Endodermal cell (in vitro differentiated cells): Measurements from ENCODE around the gene LRRC10B. TPM values are rescaled to one million over a fixed set of nuclear protein-coding genes. Genes with fewer than 3 reads are reported as not detected.
A peak's percentile ranks its signal among the peaks of the same experiment; 100 is the strongest.

Experiments
- DNase-seq: peaks from one replicate; pipeline ENCODE4 v3.0.0-alpha.2; 2017
- H3K27ac ChIP-seq: 2 replicates; pipeline ENCODE4 v1.5.1; 2013; ENCODE audit warnings: mild to moderate bottlenecking, low read depth, low read length, moderate library complexity
- H3K27me3 ChIP-seq: 2 replicates; pipeline ENCODE4 v1.6.1; 2013; ENCODE audit warnings: mild to moderate bottlenecking, low read length, moderate library complexity; ENCODE audit not compliant: insufficient read depth, control insufficient read depth, poor library complexity, severe bottlenecking
- H3K36me3 ChIP-seq: 2 replicates; pipeline ENCODE4 v1.7.0; 2013; ENCODE audit warnings: mild to moderate bottlenecking, low read length, moderate library complexity; ENCODE audit not compliant: control insufficient read depth, insufficient read depth
- H3K4me1 ChIP-seq: one replicate; pipeline ENCODE4 v1.7.0; 2013; ENCODE audit warnings: low read length; ENCODE audit not compliant: control insufficient read depth, insufficient read depth
- H3K4me3 ChIP-seq: 2 replicates; pipeline ENCODE4 v1.5.1; 2013; ENCODE audit warnings: mild to moderate bottlenecking, low read length, moderate library complexity
- H3K9ac ChIP-seq: 2 replicates; pipeline ENCODE4 v1.6.1; 2013; ENCODE audit warnings: mild to moderate bottlenecking, low read length, moderate library complexity; ENCODE audit not compliant: poor library complexity, severe bottlenecking; ENCODE audit errors: extremely low read depth
- H3K9me3 ChIP-seq: 2 replicates; pipeline ENCODE4 v1.6.1; 2013; ENCODE audit warnings: mild to moderate bottlenecking, low read length, moderate library complexity; ENCODE audit not compliant: control insufficient read depth
- H3K27ac Mint-ChIP-seq: 2 replicates; pipeline ENCODE4 v1.8.0; 2020; ENCODE audit warnings: mixed read lengths
- H3K27me3 Mint-ChIP-seq: 2 replicates; pipeline ENCODE4 v1.8.0; 2021; ENCODE audit warnings: mild to moderate bottlenecking, mixed read lengths; ENCODE audit not compliant: insufficient read depth
- H3K36me3 Mint-ChIP-seq: 2 replicates; pipeline ENCODE4 v1.8.0; 2020; ENCODE audit warnings: low read depth, mixed read lengths
- H3K4me1 Mint-ChIP-seq: 2 replicates; pipeline ENCODE4 v1.8.0; 2020; ENCODE audit warnings: mixed read lengths
- H3K4me3 Mint-ChIP-seq: 2 replicates; pipeline ENCODE4 v1.8.0; 2020; ENCODE audit warnings: mild to moderate bottlenecking, moderate library complexity, mixed read lengths
- H3K9me3 Mint-ChIP-seq: 2 replicates; pipeline ENCODE4 v1.8.0; 2020; ENCODE audit warnings: mild to moderate bottlenecking, mixed read lengths
- CTCF ChIP-seq: fragments of 200-600 bp; sonication (generic); conservative IDR thresholded peaks from 2 replicates; pipeline ENCODE4 v1.5.0; 2021; ENCODE audit warnings: antibody characterized with exemption, mild to moderate bottlenecking
- WGBS, 2 experiments: methylation state at CpG; one replicate each; pipeline versions ENCODE4 v1.1.5 to v1.1.7; 2013; ENCODE audit warnings: missing lambda C conversion rate in 2 of 2, mixed read lengths in 1 of 2; ENCODE audit not compliant: insufficient coverage in 1 of 2, insufficient read length in 1 of 2; 5-methylcytosine and 5-hydroxymethylcytosine counted together
- total RNA-seq, 2 donors: library from RNA; stranded (reverse); fragmentation: NEBNext Ultra II Directional in 1 of 2; extraction: Animal tissue kit (Norgen Biotek cat#: 25700) in 1 of 2; gene quantifications; 2 replicates in 1 of 2; 3 replicates in 1 of 2; pipeline ENCODE4 v1.2.1, GENCODE V29; 2021

The LRRC10B gene
- total RNA-seq, 2 donors from 2014 or later, result 0.11 to 0.69 TPM

GRCh38 chr11:61509043-61510029 is 787 bp downstream of the LRRC10B start:
- Histone ChIP-seq H3K4me1 (peaks cover 2% of the 10 kb centered on the region), H3K9ac (no peak overlapping the region), H3K27me3 (peaks cover 51% of the 10 kb centered on the region), H3K36me3 (no peaks in the 10 kb centered on the region), H3K4me3 (peak overlapping the region; percentile 60), H3K9me3 (no peaks in the 10 kb centered on the region), H3K27ac (no peak overlapping the region)
- H3K4me1 Mint-ChIP-seq, result peaks cover 10% of the 10 kb centered on the region
- no peaks in the 10 kb centered on the region for H3K36me3 Mint-ChIP-seq
- DNase-seq, result peak; percentile 92
- no peaks in the 10 kb centered on the region for H3K9me3 Mint-ChIP-seq
- peaks cover 49% of the 10 kb centered on the region for H3K27me3 Mint-ChIP-seq
- 11 to 17% methylated on average over 36 to 117 of the region's 117 CpGs for WGBS, 2 experiments
- H3K27ac Mint-ChIP-seq, result no peak overlapping the region
- peak; percentile 76 for TF ChIP-seq CTCF
- peak overlapping the region; percentile 34 for H3K4me3 Mint-ChIP-seq

- no peaks in the 10 kb centered on the region for H3K9me3 ChIP-seq
- Mint-ChIP-seq H3K27me3 (peaks cover 46% of the 10 kb centered on the region), H3K9me3 (no peaks in the 10 kb centered on the region), H3K27ac (no peak overlapping the region), H3K36me3 (no peaks in the 10 kb centered on the region), H3K4me3 (no peak overlapping the region), H3K4me1 (peaks cover 10% of the 10 kb centered on the region)
- no peaks in the 10 kb centered on the region for H3K36me3 ChIP-seq
- H3K27ac ChIP-seq, result no peak overlapping the region
- peaks cover 2% of the 10 kb centered on the region for H3K4me1 ChIP-seq
- WGBS, 2 experiments, result 90 to 91% methylated on average over 4 to 14 of the region's 16 CpGs
- no peak for TF ChIP-seq CTCF
- H3K4me3 ChIP-seq, result no peak overlapping the region
- H3K27me3 ChIP-seq, result peaks cover 50% of the 10 kb centered on the region
- DNase-seq, result no peak
- no peak overlapping the region for H3K9ac ChIP-seq
These were observed 1.8 kb downstream of the LRRC10B start for GRCh38 chr11:61510166-61510919.

- H3K36me3 ChIP-seq, result no peaks in the 10 kb centered on the region
- Mint-ChIP-seq H3K9me3 (no peaks in the 10 kb centered on the region), H3K4me3 (no peak overlapping the region), H3K4me1 (peaks cover 10% of the 10 kb centered on the region), H3K27me3 (peaks cover 45% of the 10 kb centered on the region), H3K36me3 (no peaks in the 10 kb centered on the region), H3K27ac (no peak overlapping the region)
- no peak overlapping the region for H3K4me3 ChIP-seq
- no peak overlapping the region for H3K27ac ChIP-seq
- H3K4me1 ChIP-seq, result peaks cover 2% of the 10 kb centered on the region
- DNase-seq, result no peak
- 81 to 91% methylated on average over 14 of the region's 14 CpGs for WGBS, 2 experiments
- no peak for TF ChIP-seq CTCF
- H3K27me3 ChIP-seq, result peaks cover 44% of the 10 kb centered on the region
- no peak overlapping the region for H3K9ac ChIP-seq
- H3K9me3 ChIP-seq, result no peaks in the 10 kb centered on the region
These were observed 2.4 kb downstream of the LRRC10B start for GRCh38 chr11:61510974-61511373.
